WI38 (cell line): ENCODE results near the gene HAGHL.
"Not testable (repeated sequence)": the region's sequence is repeated elsewhere in the genome, so short reads cannot be mapped to it uniquely, and the experiment has no call there.

Experiments
- H3K4me3 ChIP-seq: 2 replicates; pipeline ENCODE4 v1.5.1; 2011; ENCODE audit warnings: low read depth, mild to moderate bottlenecking, control low read depth, low read length
- TF ChIP-seq, protein P1 (sequence below): IDR thresholded peaks from 2 replicates; pipeline ENCODE4 v1.5.1; 2012; ENCODE audit warnings: low read depth, mild to moderate bottlenecking, control low read depth, low read length

HAGHL gene

DNA sequence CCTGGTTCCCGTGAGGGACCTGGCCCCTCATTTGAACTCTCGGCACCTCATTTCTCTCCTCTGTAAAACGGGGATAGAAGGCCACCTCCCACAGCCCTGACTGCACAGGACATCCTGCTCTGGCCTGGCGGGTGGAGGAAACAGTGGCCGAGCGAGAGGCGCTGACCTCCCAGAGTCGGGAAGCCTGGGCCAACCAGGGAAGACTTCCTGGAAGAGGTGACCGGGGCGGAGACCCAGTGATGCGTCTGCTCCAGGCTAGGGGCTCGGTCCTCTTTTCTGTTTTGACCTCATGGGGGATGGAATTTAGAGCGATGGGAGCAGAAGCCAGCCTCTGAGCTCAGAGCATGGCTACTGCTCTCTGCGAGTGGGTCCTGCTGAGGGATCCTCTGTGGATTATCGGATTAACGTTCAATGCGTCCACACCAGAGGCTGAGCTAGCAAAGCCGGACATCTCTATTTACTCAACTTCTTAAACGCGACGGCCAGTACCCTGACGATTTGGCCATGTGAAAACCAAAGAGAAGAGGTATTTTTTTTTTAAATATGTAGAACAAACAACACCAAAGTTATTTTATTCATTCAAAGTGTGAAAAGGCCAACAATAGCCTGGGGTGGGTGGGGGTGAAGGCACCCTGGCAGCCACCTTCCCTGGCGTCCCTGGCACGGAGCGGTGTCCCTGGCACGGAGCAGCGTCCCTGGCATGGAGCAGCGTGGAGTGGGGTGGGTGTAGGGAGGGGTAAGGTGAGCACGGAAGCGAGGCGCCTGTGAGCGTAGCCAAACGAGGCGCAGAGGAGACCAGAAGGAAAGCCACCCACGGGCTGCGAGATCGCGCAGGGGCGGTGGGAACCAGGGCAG lies 24.5 kb downstream of the HAGHL start:
- H3K4me3 ChIP-seq: no peak overlapping the region
- TF ChIP-seq, protein P1, sequence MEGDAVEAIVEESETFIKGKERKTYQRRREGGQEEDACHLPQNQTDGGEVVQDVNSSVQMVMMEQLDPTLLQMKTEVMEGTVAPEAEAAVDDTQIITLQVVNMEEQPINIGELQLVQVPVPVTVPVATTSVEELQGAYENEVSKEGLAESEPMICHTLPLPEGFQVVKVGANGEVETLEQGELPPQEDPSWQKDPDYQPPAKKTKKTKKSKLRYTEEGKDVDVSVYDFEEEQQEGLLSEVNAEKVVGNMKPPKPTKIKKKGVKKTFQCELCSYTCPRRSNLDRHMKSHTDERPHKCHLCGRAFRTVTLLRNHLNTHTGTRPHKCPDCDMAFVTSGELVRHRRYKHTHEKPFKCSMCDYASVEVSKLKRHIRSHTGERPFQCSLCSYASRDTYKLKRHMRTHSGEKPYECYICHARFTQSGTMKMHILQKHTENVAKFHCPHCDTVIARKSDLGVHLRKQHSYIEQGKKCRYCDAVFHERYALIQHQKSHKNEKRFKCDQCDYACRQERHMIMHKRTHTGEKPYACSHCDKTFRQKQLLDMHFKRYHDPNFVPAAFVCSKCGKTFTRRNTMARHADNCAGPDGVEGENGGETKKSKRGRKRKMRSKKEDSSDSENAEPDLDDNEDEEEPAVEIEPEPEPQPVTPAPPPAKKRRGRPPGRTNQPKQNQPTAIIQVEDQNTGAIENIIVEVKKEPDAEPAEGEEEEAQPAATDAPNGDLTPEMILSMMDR: no peak

DNA sequence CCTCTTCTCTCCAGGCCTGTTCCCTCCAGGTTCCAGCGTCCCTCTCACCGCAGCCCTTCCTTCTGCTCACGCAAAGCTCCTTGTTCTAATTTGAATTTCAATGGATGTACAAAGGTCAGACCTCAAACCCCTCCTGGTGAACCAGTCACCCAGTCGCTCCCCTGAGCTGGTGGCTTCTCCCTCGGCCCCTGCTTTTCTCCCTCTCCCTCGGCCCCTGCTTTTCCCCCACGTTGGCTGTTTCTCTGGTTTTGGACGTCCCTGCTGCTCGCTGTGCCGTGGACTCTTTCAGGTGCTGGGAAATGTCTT lies 25.1 kb downstream of the HAGHL start:
- H3K4me3 ChIP-seq: no peak overlapping the region

DNA sequence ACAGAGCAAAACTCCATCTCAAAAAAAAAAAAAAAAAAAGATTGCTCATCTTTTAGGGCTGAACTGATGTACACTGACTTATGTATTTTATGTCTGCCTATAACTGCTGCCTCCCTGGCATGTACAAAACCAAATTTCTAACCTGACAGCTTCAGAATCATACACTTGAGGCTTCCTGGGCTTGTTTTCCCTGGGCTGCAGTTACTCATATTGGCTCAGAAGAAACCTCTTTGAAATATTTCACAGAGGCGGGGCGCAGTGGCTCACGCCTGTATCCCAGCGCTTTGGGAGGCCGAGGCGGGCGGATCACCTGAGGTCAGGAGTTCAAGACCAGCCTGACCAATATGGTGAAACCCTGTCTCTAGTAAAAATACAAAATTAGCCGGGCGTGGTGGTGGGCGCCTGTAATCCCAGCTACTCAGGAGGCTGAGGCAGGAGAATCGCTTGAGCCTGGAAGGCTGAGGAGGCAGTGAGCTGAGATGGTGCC lies 27.3 kb downstream of the HAGHL start:
- not testable (repeated sequence) for H3K4me3 ChIP-seq

More for the DNA sequence above, 25.1 kb downstream of the HAGHL start:
- TF ChIP-seq, protein P1: no peak

DNA sequence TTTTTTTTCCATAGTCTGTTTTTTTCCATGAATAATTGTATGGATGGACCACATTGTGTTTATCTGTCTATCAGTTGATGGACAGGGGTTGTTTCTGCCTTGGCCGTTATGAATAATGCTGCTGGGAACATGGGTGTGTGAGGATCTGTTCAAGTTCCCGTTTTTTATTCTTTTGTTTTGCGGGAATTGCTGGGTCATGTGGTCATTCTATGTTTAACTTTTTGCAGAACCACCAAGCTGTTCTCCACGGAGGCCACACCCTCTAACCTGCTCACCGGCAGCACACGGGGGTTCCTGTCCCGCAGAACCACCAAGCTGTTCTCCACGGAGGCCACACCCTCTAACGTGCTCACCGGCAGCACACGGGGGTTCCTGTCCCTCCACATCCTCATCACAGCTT lies 27.8 kb downstream of the HAGHL start:
- TF ChIP-seq, protein P1: no peak
- H3K4me3 ChIP-seq: no peak overlapping the region

DNA sequence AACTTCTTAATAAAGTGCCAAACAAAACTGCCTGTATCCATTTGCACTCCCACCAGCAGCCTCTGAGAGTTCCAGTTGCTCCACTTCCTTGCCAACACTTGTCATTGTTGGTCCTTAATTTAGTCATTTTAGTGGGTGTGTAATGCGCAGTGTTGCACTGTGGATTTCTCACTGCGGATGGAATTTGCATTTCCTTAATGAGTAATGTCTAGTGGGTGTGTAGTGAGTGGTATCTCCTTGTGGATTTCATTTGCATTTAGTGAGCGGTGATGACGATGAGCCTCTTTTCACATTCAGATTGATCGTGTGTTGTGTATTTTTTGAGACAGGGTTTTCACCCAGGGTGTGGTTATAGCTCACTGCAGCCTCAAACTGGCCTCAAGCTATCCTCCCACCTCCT lies 29.5 kb downstream of the HAGHL start:
- TF ChIP-seq, protein P1: no peak
- H3K4me3 ChIP-seq: no peak overlapping the region

DNA sequence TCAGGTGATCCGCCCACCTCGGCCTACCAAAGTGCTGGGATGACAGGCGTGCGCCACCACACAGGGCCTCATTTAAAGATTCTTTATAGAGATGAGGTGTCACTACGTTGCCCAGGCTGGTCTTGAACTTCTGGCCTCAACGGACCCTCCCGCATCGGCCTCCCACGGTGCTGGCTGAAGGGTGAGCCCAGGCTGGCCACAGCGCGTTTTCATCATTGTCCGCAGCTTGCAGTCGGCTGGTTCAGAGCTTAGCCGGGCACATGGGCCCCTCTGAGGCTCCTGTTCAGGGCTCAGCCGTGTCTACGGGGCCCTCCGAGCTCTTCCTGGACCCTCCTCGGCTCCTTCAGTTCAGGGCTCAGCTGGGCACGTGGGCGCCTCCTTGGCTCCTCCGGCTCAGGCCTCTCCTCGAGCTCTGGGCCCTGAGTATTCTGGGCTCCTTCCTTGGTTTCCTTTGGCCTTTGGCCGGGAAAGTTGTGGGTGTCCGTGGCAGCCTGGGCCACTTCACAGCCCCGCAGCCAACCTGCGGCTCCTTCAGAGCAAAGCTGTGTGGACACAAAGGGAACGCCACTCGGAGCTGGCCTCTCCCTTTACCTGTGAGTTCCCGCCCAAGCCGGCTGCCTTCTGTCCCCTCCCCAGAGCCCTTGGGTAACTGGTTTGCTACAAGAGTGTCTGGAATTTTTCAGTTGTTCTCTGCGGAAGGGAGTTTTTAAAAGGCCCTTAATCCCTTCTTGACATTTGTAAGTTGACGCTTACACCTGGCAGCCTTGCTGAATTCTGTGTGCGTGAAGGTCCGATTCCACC lies 32.4 kb downstream of the HAGHL start:
- no peak overlapping the region for H3K4me3 ChIP-seq
- TF ChIP-seq, protein P1: no peak

DNA sequence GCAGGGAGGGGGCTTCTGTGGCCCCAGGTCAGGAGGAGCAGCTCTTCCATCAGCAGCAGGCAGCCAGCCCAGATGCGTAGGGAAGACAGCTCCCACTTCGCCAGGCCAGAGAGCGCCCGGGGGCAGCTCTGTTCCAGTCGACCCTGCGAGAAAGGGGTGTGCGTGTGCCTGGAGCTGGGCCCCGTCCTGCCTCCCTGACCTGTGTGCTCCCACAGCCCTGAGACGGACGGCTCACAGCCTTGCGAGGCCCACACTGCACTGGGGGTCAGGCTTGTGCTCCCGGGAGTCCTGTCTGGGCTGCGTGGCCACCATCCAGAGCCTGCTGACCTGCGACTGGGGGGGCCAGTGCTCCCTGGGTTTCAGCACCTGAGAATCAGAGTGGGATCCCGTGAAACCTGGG lies 33.2 kb downstream of the HAGHL start:
- H3K4me3 ChIP-seq: no peak overlapping the region
- TF ChIP-seq, protein P1: no peak
